Keratinocyte (primary cell): ENCODE results near the gene KLHL29. TPM values are rescaled to one million over a fixed set of nuclear protein-coding genes. Genes with fewer than 3 reads are reported as not detected.
A peak's percentile ranks its signal among the peaks of the same experiment; 100 is the strongest.

Source experiments
- DNase-seq: peaks from one replicate; pipeline ENCODE4 v3.0.0-alpha.2; 2011; ENCODE audit warnings: low read depth, missing footprints, low spot score
- FAIRE-seq: peaks from 2 replicates; lab custom pipeline; 2011; peaks lifted over from hg19 to GRCh38; lab: Jason Lieb, UNC
- H2AFZ ChIP-seq: 2 replicates; pipeline ENCODE4 v1.6.0; 2012; ENCODE audit warnings: low read length, control low read depth, inconsistent platforms; ENCODE audit not compliant: control insufficient read depth
- H3K27ac ChIP-seq: 2 replicates; pipeline ENCODE4 v1.5.1; 2011; ENCODE audit warnings: low read length; ENCODE audit not compliant: control insufficient read depth, insufficient read depth
- H3K27me3 ChIP-seq: 3 replicates; pipeline ENCODE4 v1.6.0; 2011; ENCODE audit warnings: low read length; ENCODE audit not compliant: control insufficient read depth, insufficient read depth; ENCODE audit errors: extremely low read depth
- H3K36me3 ChIP-seq, 2 experiments: 2 replicates in 1 of 2; 3 replicates in 1 of 2; pipeline ENCODE4 v1.5.1; 2011; ENCODE audit warnings: low read length in 2 of 2, mild to moderate bottlenecking in 1 of 2; ENCODE audit not compliant: control insufficient read depth in 2 of 2, insufficient read depth in 2 of 2; ENCODE audit errors: extremely low read depth in 1 of 2
- H3K4me1 ChIP-seq: 3 replicates; pipeline ENCODE4 v1.5.1; 2011; ENCODE audit warnings: low read length; ENCODE audit not compliant: control insufficient read depth, insufficient read depth; ENCODE audit errors: extremely low read depth
- H3K4me2 ChIP-seq: 3 replicates; pipeline ENCODE4 v1.6.0; 2011; ENCODE audit warnings: low read depth, low read length; ENCODE audit not compliant: control insufficient read depth, insufficient read depth; ENCODE audit errors: extremely low read depth
- H3K4me3 ChIP-seq, 3 experiments: fragments of 200-600 bp in 1 of 3; sonication (generic) in 1 of 3; 2 replicates in 2 of 3; 3 replicates in 1 of 3; pipeline ENCODE4 v1.5.1; 2011 to 2016; ENCODE audit warnings: low read length in 3 of 3, mild to moderate bottlenecking in 3 of 3, control low read depth in 2 of 3, inconsistent platforms in 1 of 3, low read depth in 1 of 3, mixed read lengths in 1 of 3, mixed run types in 1 of 3, moderate library complexity in 1 of 3; ENCODE audit not compliant: control insufficient read depth in 2 of 3, insufficient read depth in 2 of 3; ENCODE audit errors: extremely low read depth in 1 of 3
- H3K79me2 ChIP-seq: 2 replicates; pipeline ENCODE4 v1.6.0; 2012; ENCODE audit warnings: low read length; ENCODE audit not compliant: control insufficient read depth, insufficient read depth
- H3K9ac ChIP-seq: 3 replicates; pipeline ENCODE4 v1.6.0; 2011; ENCODE audit warnings: low read length; ENCODE audit not compliant: control insufficient read depth, insufficient read depth; ENCODE audit errors: extremely low read depth
- H3K9me1 ChIP-seq: 3 replicates; pipeline ENCODE4 v1.6.0; 2011; ENCODE audit warnings: low read length; ENCODE audit not compliant: control insufficient read depth, insufficient read depth; ENCODE audit errors: extremely low read depth
- H3K9me3 ChIP-seq: 2 replicates; pipeline ENCODE4 v1.5.1; 2012; ENCODE audit warnings: low read depth, low read length; ENCODE audit not compliant: control insufficient read depth
- H4K20me1 ChIP-seq: 3 replicates; pipeline ENCODE4 v1.6.0; 2011; ENCODE audit warnings: low read length; ENCODE audit not compliant: control insufficient read depth, insufficient read depth; ENCODE audit errors: extremely low read depth
- EZH2 ChIP-seq: IDR thresholded peaks from one replicate; pipeline ENCODE4 v1.6.1; 2012; ENCODE audit warnings: inconsistent platforms, mild to moderate bottlenecking, low read length, moderate library complexity
- dilution Hi-C: fragments of 300-500 bp; cut with MboI; formaldehyde crosslinking; loops from one replicate; pipeline ENCODE4 v1.7.0; 2020; ENCODE audit warnings: low sequenced_read_pairs; ENCODE audit not compliant: extremely low pct_ligation_motif_present
- polyA plus RNA-seq, 5 experiments: library from polyadenylated mRNA; depleted of rRNA in 3 of 5; stranded (reverse) in 3 of 5; stranded (forward) in 1 of 5; unstranded in 1 of 5; fragments of >200 nt; gene quantifications; 1 replicate in 1 of 5; 2 replicates in 3 of 5; 3 replicates in 1 of 5; pipeline versions ENCODE4 v1.2.1 to v1.2.3, GENCODE V29; 2011 to 2012; ENCODE audit warnings: missing spikeins in 2 of 5, low read depth in 1 of 5, low replicate concordance in 1 of 5
- TF ChIP-seq, protein P1 (sequence below), 3 experiments: IDR thresholded peaks in 1 of 3; conservative IDR thresholded peaks in 1 of 3; optimal IDR thresholded peaks in 1 of 3; 2 replicates in 2 of 3; 3 replicates in 1 of 3; pipeline versions ENCODE3 to v1.5.1; 2011; ENCODE audit warnings: low read length in 3 of 3, mild to moderate bottlenecking in 3 of 3, moderate library complexity in 2 of 3, control low read depth in 1 of 3, inconsistent platforms in 1 of 3; ENCODE audit not compliant: insufficient read depth in 2 of 3; ENCODE audit errors: extremely low read depth in 1 of 3

Gene KLHL29
- polyA plus RNA-seq, 1 donor (not counting 4 experiments of a cell fraction or from before 2014, with no cell fraction given): 4.7 TPM

- no peaks in the 10 kb centered on the region for H3K36me3 ChIP-seq
- FAIRE-seq (no peak), DNase-seq (no peak)
- peaks cover 45% of the 10 kb centered on the region for H3K4me1 ChIP-seq
- TF ChIP-seq, protein P1, sequence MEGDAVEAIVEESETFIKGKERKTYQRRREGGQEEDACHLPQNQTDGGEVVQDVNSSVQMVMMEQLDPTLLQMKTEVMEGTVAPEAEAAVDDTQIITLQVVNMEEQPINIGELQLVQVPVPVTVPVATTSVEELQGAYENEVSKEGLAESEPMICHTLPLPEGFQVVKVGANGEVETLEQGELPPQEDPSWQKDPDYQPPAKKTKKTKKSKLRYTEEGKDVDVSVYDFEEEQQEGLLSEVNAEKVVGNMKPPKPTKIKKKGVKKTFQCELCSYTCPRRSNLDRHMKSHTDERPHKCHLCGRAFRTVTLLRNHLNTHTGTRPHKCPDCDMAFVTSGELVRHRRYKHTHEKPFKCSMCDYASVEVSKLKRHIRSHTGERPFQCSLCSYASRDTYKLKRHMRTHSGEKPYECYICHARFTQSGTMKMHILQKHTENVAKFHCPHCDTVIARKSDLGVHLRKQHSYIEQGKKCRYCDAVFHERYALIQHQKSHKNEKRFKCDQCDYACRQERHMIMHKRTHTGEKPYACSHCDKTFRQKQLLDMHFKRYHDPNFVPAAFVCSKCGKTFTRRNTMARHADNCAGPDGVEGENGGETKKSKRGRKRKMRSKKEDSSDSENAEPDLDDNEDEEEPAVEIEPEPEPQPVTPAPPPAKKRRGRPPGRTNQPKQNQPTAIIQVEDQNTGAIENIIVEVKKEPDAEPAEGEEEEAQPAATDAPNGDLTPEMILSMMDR (optimal IDR thresholded peaks at IDR 0.05 in 1 of 3, IDR thresholded peaks at IDR 0.05 in 1 of 3, conservative IDR thresholded peaks at IDR 0.05 in 1 of 3; ENCODE audit: extremely low read depth in 1 of 3, insufficient read depth in 2 of 3, low read length in 3 of 3): no peak
- TF ChIP-seq EZH2: no peak
- no peaks in the 10 kb centered on the region for H4K20me1 ChIP-seq
- no peaks in the 10 kb centered on the region for H3K9me1 ChIP-seq
- dilution Hi-C loops: no loop called here
- peak overlapping the region; percentile 96 for H3K4me2 ChIP-seq
- no peak overlapping the region for H2AFZ ChIP-seq
- no peaks in the 10 kb centered on the region for H3K9me3 ChIP-seq
- peak overlapping the region; percentile 90 for H3K27ac ChIP-seq
- H3K27me3 ChIP-seq: no peaks in the 10 kb centered on the region
- no peak overlapping the region for H3K9ac ChIP-seq
- no peak overlapping the region for H3K4me3 ChIP-seq
- H3K79me2 ChIP-seq: peaks cover 9% of the 10 kb centered on the region
Measured at GRCh38 chr2:23381485-23381884, 3.5 kb upstream of the KLHL29 start.

- no peak for FAIRE-seq
- Histone ChIP-seq H3K36me3 (no peaks in the 10 kb centered on the region), H3K9me3 (no peaks in the 10 kb centered on the region), H2AFZ (no peak overlapping the region), H3K4me2 (no peak overlapping the region), H3K27ac (no peak overlapping the region), H3K9ac (no peak overlapping the region), H4K20me1 (no peaks in the 10 kb centered on the region), H3K9me1 (no peaks in the 10 kb centered on the region), H3K79me2 (peaks cover 21% of the 10 kb centered on the region), H3K4me3 (no peak overlapping the region), H3K27me3 (no peaks in the 10 kb centered on the region), H3K4me1 (peaks cover 42% of the 10 kb centered on the region)
- dilution Hi-C loops: no loop called here
- DNase-seq: no peak
- TF ChIP-seq, protein P1 (optimal IDR thresholded peaks at IDR 0.05 in 1 of 3, IDR thresholded peaks at IDR 0.05 in 1 of 3, conservative IDR thresholded peaks at IDR 0.05 in 1 of 3; ENCODE audit: extremely low read depth in 1 of 3, insufficient read depth in 2 of 3, low read length in 3 of 3): no peak
- no peak for TF ChIP-seq EZH2
Measured at GRCh38 chr2:23383100-23383499, 1.9 kb upstream of the KLHL29 start.
